OCI-LY3 (cell line): Measurements from ENCODE around the gene PARD3.
"Not testable (repeated sequence)": the region's sequence is repeated elsewhere in the genome, so short reads cannot be mapped to it uniquely, and the experiment has no call there.

Experiments
- H2AFZ ChIP-seq: fragments of 200-600, 300-600 bp; shearing (Covaris generic); 2 replicates; pipeline ENCODE4 v1.6.0; 2014; ENCODE audit warnings: antibody characterized with exemption, low read depth, low read length
- H3K27ac ChIP-seq: fragments of 200-600, 300-600 bp; sonication (generic); 2 replicates; pipeline ENCODE4 v1.5.1; 2014; ENCODE audit warnings: mild to moderate bottlenecking, low read length, moderate library complexity, mixed read lengths
- H3K27me3 ChIP-seq: fragments of 200-600, 300-600 bp; sonication (generic); 2 replicates; pipeline ENCODE4 v1.6.1; 2014; ENCODE audit warnings: low read depth, low read length, mixed read lengths
- H3K36me3 ChIP-seq: fragments of 200-600, 300-600 bp; sonication (generic); replicated peaks from 2 replicates; pipeline ENCODE3; 2014; ENCODE audit warnings: low read depth, low read length, mixed read lengths
- H3K4me1 ChIP-seq: fragments of 300-600, 200-600 bp; sonication (generic); 2 replicates; pipeline ENCODE4 v1.6.1; 2014; ENCODE audit warnings: low read length, mixed read lengths
- H3K4me2 ChIP-seq: fragments of 200-600, 300-600 bp; sonication (generic); 2 replicates; pipeline ENCODE4 v1.6.1; 2014; ENCODE audit warnings: low read length, mixed read lengths
- H3K4me3 ChIP-seq: fragments of 300-600, 200-600 bp; sonication (generic); 2 replicates; pipeline ENCODE4 v1.5.1; 2014; ENCODE audit warnings: antibody characterized with exemption, mild to moderate bottlenecking, low read length, moderate library complexity
- H3K79me2 ChIP-seq: fragments of 300-600, 200-600 bp; shearing (Covaris generic); 2 replicates; pipeline ENCODE4 v1.6.1; 2014; ENCODE audit warnings: mild to moderate bottlenecking, low read length, mixed read lengths
- H3K9ac ChIP-seq: fragments of 300-600, 200-600 bp; shearing (Covaris generic); 2 replicates; pipeline ENCODE4 v1.6.0; 2014; ENCODE audit warnings: mild to moderate bottlenecking, low read length, moderate library complexity
- H3K9me3 ChIP-seq: fragments of 200-600, 300-600 bp; shearing (Covaris generic); 2 replicates; pipeline ENCODE4 v1.6.1; 2014; ENCODE audit warnings: low read length, mixed read lengths; ENCODE audit not compliant: insufficient read depth
- H4K20me1 ChIP-seq: fragments of 200-600, 300-600 bp; sonication (generic); 2 replicates; pipeline ENCODE4 v1.6.1; 2016; ENCODE audit warnings: low read length, mixed read lengths; ENCODE audit not compliant: insufficient read depth
- EZH2phosphoT487 ChIP-seq: fragments of 200-600 bp; shearing (Covaris generic); IDR thresholded peaks from 2 replicates; pipeline ENCODE4 v1.6.1; 2018; ENCODE audit warnings: antibody characterized with exemption, mixed run types, low read depth
- TF ChIP-seq, protein P1 (sequence below): fragments of 200-600, 300-600 bp; sonication (generic); IDR thresholded peaks from 2 replicates; pipeline ENCODE4 v1.5.1; 2014; ENCODE audit warnings: antibody characterized with exemption, low read length, low read depth

The PARD3 gene

DNA sequence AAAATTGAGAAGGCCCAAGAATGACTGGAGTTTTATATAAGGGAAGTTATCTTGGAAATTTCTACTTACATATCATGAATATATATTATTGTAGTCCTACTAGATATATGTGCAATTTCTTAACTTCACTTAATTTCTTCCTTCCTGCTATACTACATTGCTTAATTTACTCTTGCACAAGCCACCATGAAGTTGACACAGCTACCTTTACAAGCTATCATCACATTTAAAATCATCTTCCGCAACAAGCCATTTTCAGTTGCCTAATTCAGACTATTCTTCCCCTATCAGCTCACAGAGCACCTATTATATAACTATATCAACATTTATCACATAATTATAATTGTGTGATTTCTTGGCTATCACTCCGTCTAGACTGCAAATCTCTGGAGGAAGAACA is 418.4 kb downstream of the PARD3 start:
- Histone ChIP-seq H3K4me3 (no peak overlapping the region), H3K79me2 (no peaks in the 10 kb centered on the region), H2AFZ (no peak overlapping the region), H3K36me3 (no peaks in the 10 kb centered on the region), H4K20me1 (no peaks in the 10 kb centered on the region), H3K9me3 (no peaks in the 10 kb centered on the region), H3K27ac (no peak overlapping the region), H3K4me1 (no peaks in the 10 kb centered on the region), H3K9ac (no peak overlapping the region), H3K4me2 (no peak overlapping the region), H3K27me3 (no peaks in the 10 kb centered on the region)
- TF ChIP-seq EZH2phosphoT487: no peak
- TF ChIP-seq, protein P1, sequence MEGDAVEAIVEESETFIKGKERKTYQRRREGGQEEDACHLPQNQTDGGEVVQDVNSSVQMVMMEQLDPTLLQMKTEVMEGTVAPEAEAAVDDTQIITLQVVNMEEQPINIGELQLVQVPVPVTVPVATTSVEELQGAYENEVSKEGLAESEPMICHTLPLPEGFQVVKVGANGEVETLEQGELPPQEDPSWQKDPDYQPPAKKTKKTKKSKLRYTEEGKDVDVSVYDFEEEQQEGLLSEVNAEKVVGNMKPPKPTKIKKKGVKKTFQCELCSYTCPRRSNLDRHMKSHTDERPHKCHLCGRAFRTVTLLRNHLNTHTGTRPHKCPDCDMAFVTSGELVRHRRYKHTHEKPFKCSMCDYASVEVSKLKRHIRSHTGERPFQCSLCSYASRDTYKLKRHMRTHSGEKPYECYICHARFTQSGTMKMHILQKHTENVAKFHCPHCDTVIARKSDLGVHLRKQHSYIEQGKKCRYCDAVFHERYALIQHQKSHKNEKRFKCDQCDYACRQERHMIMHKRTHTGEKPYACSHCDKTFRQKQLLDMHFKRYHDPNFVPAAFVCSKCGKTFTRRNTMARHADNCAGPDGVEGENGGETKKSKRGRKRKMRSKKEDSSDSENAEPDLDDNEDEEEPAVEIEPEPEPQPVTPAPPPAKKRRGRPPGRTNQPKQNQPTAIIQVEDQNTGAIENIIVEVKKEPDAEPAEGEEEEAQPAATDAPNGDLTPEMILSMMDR: no peak

DNA sequence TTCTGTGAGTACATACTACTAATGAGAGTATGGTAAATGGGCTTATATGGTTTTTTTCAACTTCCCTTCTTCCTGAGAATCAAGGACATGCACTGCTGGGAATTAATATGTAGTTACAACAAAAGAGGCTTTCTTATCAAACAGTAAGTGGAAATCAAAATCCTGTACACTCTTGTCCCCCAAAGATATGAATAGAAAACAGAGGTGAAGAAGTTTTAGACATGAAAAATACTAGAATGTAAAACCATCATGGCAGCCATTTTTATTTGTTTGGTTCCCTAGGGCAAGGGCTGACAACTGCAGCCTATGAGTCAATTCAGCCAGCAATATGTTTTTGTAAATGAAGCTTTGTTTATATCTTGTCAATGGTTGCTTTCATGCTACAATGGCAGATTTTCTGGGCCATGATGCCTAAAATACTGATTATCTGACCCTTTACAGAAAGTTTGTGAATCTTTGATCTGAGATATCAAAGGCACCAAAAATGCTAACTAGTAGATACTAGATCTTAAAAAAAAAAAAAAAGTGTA is 422.4 kb downstream of the PARD3 start:
- Histone ChIP-seq H3K9ac (no peak overlapping the region), H3K4me2 (no peak overlapping the region), H3K27ac (no peak overlapping the region), H3K36me3 (no peaks in the 10 kb centered on the region), H3K27me3 (no peaks in the 10 kb centered on the region), H4K20me1 (no peaks in the 10 kb centered on the region), H3K9me3 (no peaks in the 10 kb centered on the region), H2AFZ (no peak overlapping the region), H3K4me1 (no peaks in the 10 kb centered on the region), H3K4me3 (no peak overlapping the region), H3K79me2 (no peaks in the 10 kb centered on the region)
- no peak for TF ChIP-seq EZH2phosphoT487

DNA sequence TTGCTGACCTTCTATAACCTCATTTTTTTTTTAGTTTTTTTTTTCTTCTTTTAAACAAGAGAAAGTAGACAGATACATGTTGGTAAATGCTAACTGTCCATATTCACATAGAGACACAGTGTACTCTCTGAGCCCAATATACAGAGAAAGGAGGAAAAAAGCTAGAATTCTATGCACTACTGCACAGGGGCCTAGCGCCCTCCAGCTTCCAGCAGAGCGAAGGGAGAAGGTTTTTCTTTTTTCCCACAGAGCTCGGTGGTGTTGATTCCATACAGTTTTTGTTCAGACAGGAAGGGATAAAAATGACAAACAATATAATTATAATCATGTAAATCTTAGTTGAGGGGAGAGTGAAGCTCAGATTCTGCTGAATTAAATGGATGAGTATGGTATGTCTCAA is 423.9 kb downstream of the PARD3 start:
- not testable (repeated sequence) for H3K9me3 ChIP-seq, H3K4me1 ChIP-seq, H3K27me3 ChIP-seq, H3K79me2 ChIP-seq, H3K36me3 ChIP-seq, H2AFZ ChIP-seq, H4K20me1 ChIP-seq, H3K4me3 ChIP-seq, H3K9ac ChIP-seq, H3K27ac ChIP-seq, H3K4me2 ChIP-seq

DNA sequence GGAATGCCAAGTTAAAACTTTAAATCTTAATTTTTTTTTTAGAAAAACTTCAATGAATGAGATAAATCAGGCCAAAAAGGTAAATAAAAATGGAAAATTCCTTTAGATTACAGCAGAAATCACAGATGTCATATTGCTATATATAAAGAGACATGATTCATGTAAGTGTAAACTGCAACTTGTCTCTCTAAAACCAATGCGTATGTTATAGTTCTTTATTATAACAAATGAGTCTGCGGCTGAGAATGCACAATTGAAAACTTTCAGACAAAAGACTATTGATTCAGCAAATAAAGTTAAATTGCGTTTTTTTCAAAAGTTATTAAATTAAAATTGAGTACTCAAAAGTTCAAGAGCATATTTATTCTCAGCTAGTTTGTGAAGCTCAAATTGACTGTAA is 425.3 kb downstream of the PARD3 start:
- Histone ChIP-seq H3K27ac (no peak overlapping the region), H3K4me2 (no peak overlapping the region), H2AFZ (no peak overlapping the region), H3K4me3 (no peak overlapping the region), H4K20me1 (no peaks in the 10 kb centered on the region), H3K36me3 (no peaks in the 10 kb centered on the region), H3K9ac (no peak overlapping the region), H3K79me2 (no peaks in the 10 kb centered on the region), H3K4me1 (no peaks in the 10 kb centered on the region), H3K9me3 (no peaks in the 10 kb centered on the region), H3K27me3 (no peaks in the 10 kb centered on the region)
- no peak for TF ChIP-seq EZH2phosphoT487
- TF ChIP-seq, protein P1: no peak

DNA sequence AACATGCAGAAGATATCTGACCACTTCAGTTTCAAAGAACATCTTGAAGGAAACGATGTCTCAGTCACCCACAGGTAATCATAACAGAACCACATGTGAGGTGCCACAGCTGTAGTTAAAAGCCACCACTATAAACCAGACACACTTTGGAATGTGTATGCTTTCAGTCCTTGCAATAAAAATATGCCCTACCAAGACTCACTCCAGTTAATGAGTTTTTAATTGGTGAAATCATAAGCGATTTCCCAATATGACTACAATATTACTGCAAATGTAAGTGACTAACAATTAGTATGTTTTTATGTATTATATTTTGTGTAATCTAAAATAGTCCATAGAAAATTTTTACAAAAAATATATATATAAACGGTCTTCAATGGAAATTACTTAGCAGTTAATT is 428.2 kb downstream of the PARD3 start:
- Histone ChIP-seq H3K9me3 (no peaks in the 10 kb centered on the region), H3K9ac (no peak overlapping the region), H3K27me3 (no peaks in the 10 kb centered on the region), H3K36me3 (no peaks in the 10 kb centered on the region), H4K20me1 (no peaks in the 10 kb centered on the region), H3K4me2 (no peak overlapping the region), H3K4me1 (no peaks in the 10 kb centered on the region), H2AFZ (no peak overlapping the region), H3K4me3 (no peak overlapping the region), H3K27ac (no peak overlapping the region), H3K79me2 (no peaks in the 10 kb centered on the region)
- TF ChIP-seq EZH2phosphoT487: no peak
- TF ChIP-seq, protein P1: no peak
